ENCODE data around the gene ATP11B. TPM values are rescaled to one million over a fixed set of nuclear protein-coding genes. Genes with fewer than 3 reads are reported as not detected.

ATP11B gene
- total and polyA plus RNA-seq, 7 donors = 4.0 to 23.9 (median 18.8) TPM

DNA sequence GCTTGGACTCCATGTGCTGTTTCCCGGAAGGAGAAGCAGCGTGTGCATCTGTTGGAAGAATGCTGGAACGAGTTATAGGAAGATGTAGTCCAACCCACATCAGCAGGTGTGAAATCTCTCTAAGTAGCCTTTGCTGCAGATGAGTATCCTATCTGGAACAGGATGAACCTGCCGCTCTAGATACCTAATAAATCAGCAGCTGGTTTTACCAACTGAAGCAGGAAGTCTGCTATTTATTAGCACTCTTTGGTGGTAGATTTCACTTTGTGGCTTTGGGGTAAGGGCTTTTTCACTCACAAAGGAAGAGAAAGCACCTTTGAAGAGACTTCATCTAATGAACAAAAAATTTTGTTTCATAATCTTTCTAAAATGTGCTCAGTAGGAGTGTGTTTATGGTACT lies 120.6 kb downstream of the ATP11B start:
- DNase-seq (no peak), ATAC-seq (peak in 3 of 4 donors; percentile 48 to 66 (median 49))
- 24 to 44% (median 36%) methylated on average over 4 of the region's 4 CpGs for WGBS, 3 donors
- no peak overlapping the region for H3K27ac ChIP-seq
- peaks cover 0 to 31% of the 10 kb centered on the region in 2 donors for H3K36me3 ChIP-seq (ENCODE audit: insufficient read depth in 1 of 2, low read depth in 1 of 2)
- no peaks in the 10 kb centered on the region for H3K9me3 ChIP-seq
- intact Hi-C loops (cut with DNase I) = loop anchor here (5.0 kb wide), 1 partner anchor 68 kb away; the partner anchor contains the start of gene DCUN1D1 (in 2 of the 2)
- peaks cover 16% of the 10 kb centered on the region for H3K4me1 ChIP-seq
- H3K4me3 ChIP-seq = no peak overlapping the region
- TF ChIP-seq CTCF (IDR thresholded peaks at IDR 0.05) = no peak
- no peaks in the 10 kb centered on the region for H3K27me3 ChIP-seq (ENCODE audit: insufficient read depth in 3 of 3, low read length in 2 of 3)

GRCh38 chr3:182914341-182914740 lies 121.0 kb downstream of the ATP11B start:
- no peaks in the 10 kb centered on the region for H3K27me3 ChIP-seq (ENCODE audit: insufficient read depth in 3 of 3, low read length in 2 of 3)

GRCh38 chr3:182917134-182917533 lies 123.8 kb downstream of the ATP11B start:
- peaks cover 30% of the 10 kb centered on the region for H3K4me1 ChIP-seq
- intact Hi-C loops (cut with DNase I) = no loop called here
- 46 to 65% (median 52%) methylated on average over 3 of the region's 3 CpGs for WGBS, 3 donors
- H3K36me3 ChIP-seq (ENCODE audit: insufficient read depth in 1 of 2, low read depth in 1 of 2) = peaks cover 0 to 35% of the 10 kb centered on the region in 2 donors
- DNase-seq (no peak), ATAC-seq (peak in 1 of 4 donors; percentile 23)
- H3K4me3 ChIP-seq = no peak overlapping the region
- no peak overlapping the region for H3K27ac ChIP-seq
- no peak for TF ChIP-seq CTCF (IDR thresholded peaks at IDR 0.05)
- no peaks in the 10 kb centered on the region for H3K9me3 ChIP-seq
- H3K27me3 ChIP-seq (ENCODE audit: insufficient read depth in 3 of 3, low read length in 2 of 3) = no peaks in the 10 kb centered on the region

More at GRCh38 chr3:182914341-182914740, 121.0 kb downstream of the ATP11B start:
- H3K4me1 ChIP-seq = peaks cover 16% of the 10 kb centered on the region
- intact Hi-C loops (cut with DNase I) = loop anchor here (5.0 kb wide), 1 partner anchor 68 kb away; the partner anchor contains the start of gene DCUN1D1 (in 2 of the 2)
- TF ChIP-seq CTCF (IDR thresholded peaks at IDR 0.05) = no peak
- DNase-seq (no peak), ATAC-seq (no peak)
- no peak overlapping the region for H3K4me3 ChIP-seq
- no peak overlapping the region for H3K27ac ChIP-seq
- H3K9me3 ChIP-seq = no peaks in the 10 kb centered on the region
- peaks cover 0 to 35% of the 10 kb centered on the region in 2 donors for H3K36me3 ChIP-seq (ENCODE audit: insufficient read depth in 1 of 2, low read depth in 1 of 2)
- 77 to 90% (median 85%) methylated on average over 1 of the region's 1 CpG for WGBS, 3 donors

- peak overlapping the region; percentile 46 for H3K27ac ChIP-seq
- peak in 2 of 4 donors; percentile 43 to 73 for ATAC-seq
- intact Hi-C loops (cut with DNase I) = no loop called here
- H3K36me3 ChIP-seq (ENCODE audit: insufficient read depth in 1 of 2, low read depth in 1 of 2) = peaks cover 0 to 18% of the 10 kb centered on the region in 2 donors
- DNase-seq = no peak
- no peaks in the 10 kb centered on the region for H3K9me3 ChIP-seq
- no peak for TF ChIP-seq CTCF (IDR thresholded peaks at IDR 0.05)
- peaks cover 32% of the 10 kb centered on the region for H3K4me1 ChIP-seq
- H3K27me3 ChIP-seq (ENCODE audit: insufficient read depth in 3 of 3, low read length in 2 of 3) = no peaks in the 10 kb centered on the region
- 77 to 88% (median 81%) methylated on average over 5 of the region's 5 CpGs for WGBS, 3 donors
- no peak overlapping the region for H3K4me3 ChIP-seq
These were observed 126.6 kb downstream of the ATP11B start for GRCh38 chr3:182919866-182920357.
